D721Med (cell line): ENCODE measurements around the gene ACTR6.

Experiments used
- DNase-seq: peaks from one replicate; pipeline ENCODE4 v3.0.0; 2011; ENCODE audit warnings: low spot score; ENCODE audit not compliant: insufficient read length
- FAIRE-seq: peaks from 2 replicates; lab custom pipeline; 2011; peaks lifted over from hg19 to GRCh38; lab: Jason Lieb, UNC
- TF ChIP-seq, protein P1 (sequence below): IDR thresholded peaks from 2 replicates; pipeline ENCODE4 v1.5.1; 2012; ENCODE audit warnings: mild to moderate bottlenecking, control low read depth; ENCODE audit not compliant: insufficient read depth; ENCODE audit errors: missing control alignments

Gene ACTR6

GRCh38 chr12:100200463-100201181 lies at the start of gene ACTR6:
ACTR6 (plus strand) TSS chr12:100200815; CDS start chr12:100200852, 37 bp downstream.
- FAIRE-seq, result no peak
- DNase-seq, result peak; percentile 71
- TF ChIP-seq, protein P1, sequence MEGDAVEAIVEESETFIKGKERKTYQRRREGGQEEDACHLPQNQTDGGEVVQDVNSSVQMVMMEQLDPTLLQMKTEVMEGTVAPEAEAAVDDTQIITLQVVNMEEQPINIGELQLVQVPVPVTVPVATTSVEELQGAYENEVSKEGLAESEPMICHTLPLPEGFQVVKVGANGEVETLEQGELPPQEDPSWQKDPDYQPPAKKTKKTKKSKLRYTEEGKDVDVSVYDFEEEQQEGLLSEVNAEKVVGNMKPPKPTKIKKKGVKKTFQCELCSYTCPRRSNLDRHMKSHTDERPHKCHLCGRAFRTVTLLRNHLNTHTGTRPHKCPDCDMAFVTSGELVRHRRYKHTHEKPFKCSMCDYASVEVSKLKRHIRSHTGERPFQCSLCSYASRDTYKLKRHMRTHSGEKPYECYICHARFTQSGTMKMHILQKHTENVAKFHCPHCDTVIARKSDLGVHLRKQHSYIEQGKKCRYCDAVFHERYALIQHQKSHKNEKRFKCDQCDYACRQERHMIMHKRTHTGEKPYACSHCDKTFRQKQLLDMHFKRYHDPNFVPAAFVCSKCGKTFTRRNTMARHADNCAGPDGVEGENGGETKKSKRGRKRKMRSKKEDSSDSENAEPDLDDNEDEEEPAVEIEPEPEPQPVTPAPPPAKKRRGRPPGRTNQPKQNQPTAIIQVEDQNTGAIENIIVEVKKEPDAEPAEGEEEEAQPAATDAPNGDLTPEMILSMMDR, result no peak

DNA sequence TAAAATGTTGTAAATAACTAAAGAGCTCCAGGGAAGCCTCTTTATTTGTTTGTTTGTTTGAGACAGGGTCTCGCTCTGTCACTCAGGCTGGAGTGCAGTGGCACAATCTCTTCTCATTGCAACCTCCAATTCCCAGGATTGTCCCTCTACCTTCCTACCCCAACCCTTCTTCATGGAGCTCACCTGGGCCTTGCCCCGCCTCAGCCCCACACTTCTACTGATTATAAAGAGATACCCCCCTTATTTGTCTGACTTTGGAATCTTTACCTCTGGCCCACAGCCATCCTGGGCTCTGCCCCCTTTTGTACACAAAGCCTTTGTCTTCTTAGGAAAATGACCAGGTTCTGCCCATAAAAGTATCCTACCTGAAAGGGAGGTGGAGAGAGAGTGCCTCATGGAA lies 48.8 kb upstream of the ACTR6 start:
- TF ChIP-seq, protein P1, result no peak
- FAIRE-seq (no peak), DNase-seq (no peak)

DNA sequence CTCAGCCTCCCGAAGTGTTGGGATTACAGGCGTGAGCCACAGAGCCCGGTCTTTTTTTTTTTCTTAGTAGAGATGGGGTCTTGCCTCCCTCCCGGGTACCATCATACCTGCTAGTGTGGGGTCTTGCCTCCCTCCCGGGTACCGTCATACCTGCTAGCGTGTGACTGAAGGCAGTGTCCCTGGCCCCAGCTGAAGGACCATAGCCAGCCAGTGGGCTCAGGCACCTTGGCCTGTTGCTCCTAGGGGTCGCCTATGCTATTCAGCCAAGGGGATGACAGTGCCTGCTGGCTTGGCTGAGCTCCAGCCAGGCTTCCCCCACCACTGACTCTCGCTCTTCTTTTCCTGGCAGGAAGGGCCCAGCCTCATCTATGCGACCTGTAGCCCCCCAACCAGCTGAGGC lies 47.5 kb upstream of the ACTR6 start:
- FAIRE-seq, result no peak
- TF ChIP-seq, protein P1, result no peak

DNA sequence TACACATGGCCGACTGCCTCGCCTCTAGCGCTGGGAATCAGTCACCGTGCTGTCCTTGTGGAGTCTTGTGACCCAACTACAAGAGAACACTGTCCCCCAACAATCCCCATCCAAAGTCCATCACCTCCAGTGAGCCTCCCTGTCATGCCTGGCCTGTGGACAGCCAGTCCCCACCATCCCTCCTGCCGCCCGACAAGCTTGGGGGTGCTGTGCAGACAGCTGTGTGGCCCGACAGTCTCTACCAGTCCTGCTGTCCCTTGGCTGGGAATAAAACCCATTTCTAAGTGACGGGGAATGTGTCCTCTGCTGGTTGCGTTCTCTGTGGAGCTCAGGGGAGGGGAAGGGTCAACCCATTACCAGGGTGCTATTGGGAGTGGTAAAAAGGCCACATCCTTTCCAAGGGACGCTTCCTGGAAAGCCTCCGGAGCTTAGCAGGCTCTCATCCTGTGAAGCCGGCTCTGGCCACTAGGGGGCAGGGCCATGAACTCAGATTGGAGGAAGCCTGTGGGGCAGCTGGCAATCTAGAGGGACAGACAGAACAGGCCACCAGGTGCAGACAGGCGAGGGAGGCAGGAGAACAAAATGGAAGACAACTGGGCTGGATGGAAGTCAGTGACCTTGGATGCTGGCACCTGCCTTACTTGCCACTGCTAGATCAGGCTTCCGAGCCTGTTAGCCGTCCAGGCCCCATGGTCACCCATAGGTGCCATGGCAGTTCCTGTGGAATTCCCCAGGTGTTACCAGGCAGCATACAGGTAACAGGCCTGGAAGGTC lies 46.0 kb upstream of the ACTR6 start:
- FAIRE-seq, result no peak
- DNase-seq, result peak; percentile 49
- TF ChIP-seq, protein P1, result peak; percentile 71

More for the DNA sequence above, 47.5 kb upstream of the ACTR6 start:
- DNase-seq, result no peak

GRCh38 chr12:100156731-100157426 lies 43.7 kb upstream of the ACTR6 start:
- DNase-seq, result no peak
- TF ChIP-seq, protein P1, result no peak
- FAIRE-seq, result no peak

- TF ChIP-seq, protein P1, result no peak
- no peak for DNase-seq
- no peak for FAIRE-seq
Observed at GRCh38 chr12:100157427-100157821, 43.2 kb upstream of the ACTR6 start.
